CD4-positive, alpha-beta T cell treated with Interleukin-10 for 1 hour (primary cell): ENCODE results near the gene EYS.
"Not testable (repeated sequence)": the region's sequence is repeated elsewhere in the genome, so short reads cannot be mapped to it uniquely, and the experiment has no call there.

Experiments used
- DNase-seq: peaks from one replicate; pipeline ENCODE4 v3.0.0-alpha.2; 2020

Gene EYS

DNA sequence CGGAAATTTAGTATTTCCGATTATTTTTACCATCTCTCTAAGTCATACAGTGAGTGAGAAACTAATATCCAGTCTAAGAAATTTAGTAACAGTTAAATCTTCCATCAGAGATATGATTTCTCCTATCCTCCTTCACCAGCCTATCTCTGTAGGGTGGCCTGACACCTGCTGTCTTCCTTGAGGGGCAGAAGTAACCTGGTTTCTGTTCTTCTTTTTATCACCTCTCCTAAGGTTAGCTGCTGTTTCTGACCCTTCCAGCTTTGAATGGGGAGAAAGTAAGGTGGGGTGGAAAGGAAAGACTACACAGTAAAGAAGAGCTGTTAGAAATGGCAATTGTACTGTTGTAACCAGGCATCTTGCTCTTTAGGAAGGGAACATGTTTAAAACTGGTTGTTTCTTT lies 1623.8 kb downstream of the EYS start:
- no peak for DNase-seq

DNA sequence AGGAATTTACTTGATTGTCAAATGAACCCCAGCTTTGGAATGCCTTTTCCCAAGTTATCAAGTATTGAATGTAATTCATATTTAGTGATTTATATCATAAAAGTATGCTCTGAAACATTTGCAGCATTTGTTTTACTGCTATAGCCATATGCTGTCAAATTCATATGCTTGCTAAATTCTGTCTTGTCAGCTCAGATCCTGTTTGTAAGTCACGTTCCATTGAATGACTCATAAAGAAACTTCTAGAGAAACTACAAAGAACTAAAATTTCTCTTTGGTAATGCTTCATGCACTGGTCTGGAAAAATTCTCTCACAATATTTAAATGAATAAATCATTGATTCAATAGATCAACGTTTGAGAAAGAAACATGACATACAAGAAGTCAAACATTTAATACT lies 1625.6 kb downstream of the EYS start:
- no peak for DNase-seq

- DNase-seq = no peak
Observed at GRCh38 chr6:64074981-64075380, 1632.0 kb downstream of the EYS start.

DNA sequence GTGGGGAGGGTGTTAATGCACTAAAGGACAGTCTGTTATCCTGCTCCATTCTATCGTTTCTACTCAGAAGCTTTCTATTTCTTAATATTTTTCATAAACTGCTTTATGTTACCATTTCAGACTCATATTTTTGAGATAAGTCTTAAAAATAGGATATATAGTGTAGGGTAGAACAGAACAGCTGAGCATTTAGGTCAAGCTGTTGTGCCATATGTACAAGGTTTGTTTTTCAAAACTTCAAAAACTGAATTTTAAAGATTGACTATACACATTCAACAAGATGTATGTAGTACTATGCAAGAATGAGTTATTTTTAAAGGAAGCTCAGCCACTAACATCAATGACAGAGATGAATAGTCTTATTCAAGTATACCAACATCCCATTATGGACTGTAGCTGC lies 1634.3 kb downstream of the EYS start:
- no peak for DNase-seq

GRCh38 chr6:64064919-64065318 lies 1642.1 kb downstream of the EYS start:
- DNase-seq = no peak

GRCh38 chr6:64062960-64063683 lies 1643.9 kb downstream of the EYS start:
- DNase-seq = no peak

DNA sequence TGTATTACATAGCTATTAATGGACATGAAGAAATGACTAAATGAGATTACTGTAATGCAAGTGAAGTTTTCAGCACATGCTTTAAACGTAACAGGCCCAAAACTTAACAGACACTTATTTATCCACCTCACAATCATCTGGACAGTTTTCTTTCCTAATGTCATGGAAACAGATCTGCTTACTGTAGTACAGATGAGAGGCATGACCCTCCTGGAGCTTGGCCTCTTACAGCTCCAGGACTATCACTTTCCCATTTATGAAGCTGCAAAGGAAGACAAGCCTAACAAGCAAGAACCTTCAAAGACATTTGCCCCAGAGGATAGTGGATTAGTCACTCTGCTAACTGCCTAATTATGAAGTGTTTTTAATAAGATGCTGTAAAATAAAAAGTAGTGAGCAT lies 1652.2 kb downstream of the EYS start:
- DNase-seq = no peak

GRCh38 chr6:64050590-64050989 lies 1656.4 kb downstream of the EYS start:
- DNase-seq = no peak

- DNase-seq = no peak
Observed at GRCh38 chr6:64049736-64050135, 1657.3 kb downstream of the EYS start.

DNA sequence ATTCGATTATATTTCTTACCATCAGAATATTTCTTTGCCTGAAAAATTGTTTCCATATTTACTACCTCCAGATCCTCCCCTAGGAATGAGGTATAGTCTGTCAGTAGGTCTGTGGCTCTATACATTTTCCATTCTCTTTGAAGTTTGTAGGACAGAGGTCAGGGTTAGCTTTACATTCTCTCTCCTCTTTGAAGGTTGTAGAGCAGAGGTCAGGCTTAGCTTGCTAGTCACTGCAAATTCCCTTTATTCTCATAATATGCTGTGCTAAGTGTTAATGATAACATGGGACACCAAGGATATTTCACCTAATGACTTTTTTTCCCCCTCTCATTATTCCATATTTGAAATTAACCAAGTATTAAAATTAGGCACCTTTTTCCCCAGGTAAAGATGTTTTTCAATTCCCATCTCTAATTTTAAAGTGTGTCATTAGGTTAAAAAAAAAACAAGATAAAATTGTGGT lies 1660.2 kb downstream of the EYS start:
- no peak for DNase-seq

- no peak for DNase-seq
Observed at GRCh38 chr6:64041373-64041772, 1665.7 kb downstream of the EYS start.

DNA sequence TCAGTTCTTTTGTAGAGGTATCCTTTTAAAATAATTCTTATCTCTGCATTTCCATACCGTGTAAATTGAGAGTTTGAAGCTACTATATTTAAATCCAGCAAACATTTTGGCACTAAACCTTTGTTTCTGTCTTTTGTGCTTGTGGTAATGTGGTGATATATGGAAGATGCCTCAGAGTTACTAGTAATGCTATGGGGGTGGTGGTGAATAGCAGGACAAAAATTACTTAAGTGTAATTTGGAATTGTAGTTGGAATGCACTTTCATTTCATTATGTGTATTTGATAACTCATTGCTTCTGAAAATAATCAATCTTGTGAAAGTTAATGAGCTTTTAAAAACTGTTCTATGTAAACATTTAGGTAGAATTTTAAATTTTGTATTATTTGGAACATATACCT lies 1666.9 kb downstream of the EYS start:
- DNase-seq = no peak

GRCh38 chr6:64037427-64037826 lies 1669.6 kb downstream of the EYS start:
- no peak for DNase-seq

GRCh38 chr6:64034910-64035655 lies 1671.9 kb downstream of the EYS start:
- DNase-seq = no peak

DNA sequence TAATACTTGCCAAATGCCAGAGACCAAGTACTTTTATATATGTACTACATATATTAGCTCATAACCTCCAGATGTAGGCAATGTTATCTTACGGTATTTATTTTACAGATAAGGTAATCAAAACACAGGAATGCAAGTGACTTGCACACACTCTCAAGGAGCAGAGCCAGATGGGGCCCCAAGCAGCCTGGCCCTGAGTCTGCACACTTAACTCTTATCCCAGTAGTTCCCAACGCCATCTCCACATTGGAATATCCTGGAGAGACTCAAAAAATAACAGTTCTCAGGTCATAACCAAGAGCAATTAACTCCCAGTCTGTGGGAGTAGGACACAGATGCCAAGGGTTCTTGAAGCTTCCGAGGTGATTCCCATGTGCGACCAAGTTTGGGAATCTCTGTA lies 1672.7 kb downstream of the EYS start:
- no peak for DNase-seq

DNA sequence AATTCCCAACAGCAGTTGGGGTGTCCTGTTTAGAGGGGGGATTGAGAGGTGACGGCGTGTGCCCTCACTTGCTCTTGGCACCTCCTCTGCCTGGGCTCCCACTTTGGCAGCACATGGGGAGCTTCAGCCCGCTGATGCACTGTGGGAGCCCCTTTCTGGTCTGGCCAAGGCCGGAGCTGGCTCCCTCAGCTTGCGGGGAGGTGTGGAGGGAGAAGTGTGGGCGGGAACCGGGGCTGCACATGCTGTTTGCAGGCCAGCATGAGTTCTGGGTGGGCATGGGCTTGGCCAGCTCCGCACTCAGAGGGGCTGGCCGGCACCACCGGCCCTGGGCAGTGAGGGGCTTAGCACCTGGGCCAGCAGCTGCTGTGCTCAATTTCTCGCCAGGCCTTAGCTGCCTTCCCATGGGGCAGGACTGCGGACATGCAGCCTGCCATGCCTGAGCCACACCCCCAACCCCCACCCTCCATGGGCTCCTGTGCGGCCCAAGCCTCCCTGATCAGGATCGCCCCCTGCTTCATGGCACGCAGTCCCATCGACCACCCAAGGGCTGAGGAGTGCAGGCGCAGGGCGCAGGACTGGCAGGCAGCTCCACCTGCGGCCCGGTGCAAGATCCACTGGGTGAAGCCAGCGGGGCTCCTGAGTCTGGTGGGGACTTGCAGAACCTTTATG lies 1675.9 kb downstream of the EYS start:
- DNase-seq = not testable (repeated sequence)

DNA sequence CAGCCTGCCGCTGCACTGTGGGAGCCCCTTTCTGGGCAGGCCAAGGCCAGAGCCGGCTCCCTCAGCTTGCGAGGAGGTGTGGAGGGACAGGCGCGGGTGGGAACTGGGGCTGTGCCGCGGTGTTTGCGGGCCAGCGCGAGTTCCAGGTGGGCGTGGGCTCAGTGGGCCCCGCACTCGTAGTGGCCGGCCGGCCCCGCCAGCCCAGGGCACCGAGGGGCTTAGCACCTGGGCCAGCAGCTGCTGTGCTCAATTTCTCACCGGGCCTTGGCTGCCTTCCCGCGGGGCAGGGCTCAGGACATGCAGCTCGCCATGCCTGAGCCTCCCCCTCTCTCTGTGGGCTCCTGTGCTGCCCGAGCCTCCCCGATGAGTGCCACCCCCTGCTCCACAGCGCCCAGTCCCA lies 1683.3 kb downstream of the EYS start:
- DNase-seq = no peak

DNA sequence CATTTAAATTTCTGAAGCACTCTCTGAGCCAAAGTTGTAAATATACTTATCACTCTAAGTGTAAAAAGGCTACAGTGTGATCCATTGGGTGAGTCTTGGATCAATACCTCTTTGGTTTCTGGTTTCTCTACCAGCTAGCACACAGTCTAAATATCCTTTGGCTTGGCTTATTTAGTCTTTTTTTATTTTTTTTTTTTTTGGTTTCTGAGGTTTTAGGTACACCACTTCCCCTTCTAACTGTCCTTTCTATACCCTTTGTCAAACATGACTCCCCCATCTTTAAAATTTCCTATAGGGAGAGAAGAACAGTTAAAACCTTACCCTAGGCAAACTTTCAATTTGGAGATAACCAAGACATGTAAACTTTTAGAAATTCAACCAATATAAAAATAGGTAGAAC lies 1692.4 kb downstream of the EYS start:
- DNase-seq = no peak

- no peak for DNase-seq
Observed at GRCh38 chr6:64013011-64013410, 1694.0 kb downstream of the EYS start.

DNA sequence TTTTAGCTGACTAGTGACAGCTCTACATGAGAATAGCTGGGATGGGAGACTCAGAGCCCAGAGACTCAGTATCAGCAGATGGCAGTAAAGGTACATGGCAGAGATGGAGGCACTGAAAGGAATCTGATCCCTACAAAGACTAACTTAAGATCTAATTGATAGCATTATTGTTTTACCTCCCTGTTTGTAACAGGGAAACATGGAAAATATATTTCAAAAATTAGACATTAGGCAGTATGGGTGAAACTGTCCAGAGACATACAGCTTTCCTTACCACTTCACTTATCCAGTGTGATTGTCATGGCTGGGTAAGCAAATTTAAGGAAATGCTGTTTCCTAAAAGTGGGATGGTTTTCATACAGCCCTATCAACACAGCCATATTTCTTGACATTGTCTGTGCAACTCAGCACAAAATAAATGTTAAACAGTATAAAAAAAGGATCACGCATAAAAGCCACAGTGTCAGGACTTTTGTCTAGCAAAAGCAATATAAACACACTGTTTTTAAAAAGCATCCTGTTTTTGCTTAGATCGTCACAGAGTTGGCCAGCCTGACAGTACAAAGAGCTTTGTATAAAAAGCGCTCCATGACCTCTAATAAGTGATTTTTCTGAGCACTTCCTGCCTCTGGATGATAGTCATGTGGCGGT lies 1694.5 kb downstream of the EYS start:
- no peak for DNase-seq

DNA sequence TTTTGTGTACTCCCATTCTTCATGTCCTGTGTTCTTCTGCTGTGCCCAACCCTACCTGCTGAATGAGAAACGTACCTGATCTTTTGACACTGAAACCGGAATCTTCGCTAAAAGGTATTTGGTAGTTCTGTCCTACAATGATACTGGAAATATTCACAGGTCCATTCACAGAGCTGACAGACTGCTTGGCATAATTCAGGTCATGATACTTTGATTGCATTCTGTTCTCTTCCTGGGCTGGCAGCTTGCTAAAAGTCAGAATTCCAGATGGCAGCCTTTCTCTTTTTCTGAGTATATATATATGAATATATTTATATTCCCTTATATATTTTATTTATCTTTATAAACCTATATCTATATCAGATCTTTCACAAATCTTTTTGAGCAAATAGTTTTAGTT lies 1696.4 kb downstream of the EYS start:
- no peak for DNase-seq

DNA sequence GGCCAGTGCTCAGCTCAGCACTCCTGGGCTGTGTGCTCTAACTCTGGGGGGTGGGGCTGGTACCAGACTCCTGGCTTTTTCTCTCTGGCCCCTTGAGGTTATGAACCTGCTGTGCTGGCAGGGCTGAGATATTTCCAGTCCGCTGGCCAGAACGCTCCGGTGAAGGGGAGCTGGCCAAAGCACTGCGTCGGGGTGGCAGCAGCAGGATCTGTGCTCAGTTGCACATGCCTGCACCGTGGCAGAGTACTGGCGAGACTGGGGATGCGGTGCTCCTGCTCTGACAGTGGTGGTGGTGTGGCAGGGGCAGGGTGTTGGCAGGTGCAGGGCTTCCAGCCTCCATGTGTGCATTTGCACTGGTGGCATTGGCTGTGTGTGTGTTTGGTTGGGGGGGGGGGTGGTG lies 1697.0 kb downstream of the EYS start:
- DNase-seq = no peak

GRCh38 chr6:64006246-64006645 lies 1700.8 kb downstream of the EYS start:
- no peak for DNase-seq
